ENCODE results near the gene SYCP3.

- TF ChIP-seq CTCF (conservative IDR thresholded peaks at IDR 0.05 in 1 of 2, IDR thresholded peaks at IDR 0.05 in 1 of 2; ENCODE audit: low read depth in 1 of 2, low read length in 2 of 2) (no peak), EZH2 (IDR thresholded peaks at IDR 0.05; ENCODE audit: low read length, missing control alignments) (no peak)
Observed at GRCh38 chr12:101714877-101715444, 24.3 kb downstream of the SYCP3 start.
